ENCODE measurements around the gene ALDH1L2.

DNA sequence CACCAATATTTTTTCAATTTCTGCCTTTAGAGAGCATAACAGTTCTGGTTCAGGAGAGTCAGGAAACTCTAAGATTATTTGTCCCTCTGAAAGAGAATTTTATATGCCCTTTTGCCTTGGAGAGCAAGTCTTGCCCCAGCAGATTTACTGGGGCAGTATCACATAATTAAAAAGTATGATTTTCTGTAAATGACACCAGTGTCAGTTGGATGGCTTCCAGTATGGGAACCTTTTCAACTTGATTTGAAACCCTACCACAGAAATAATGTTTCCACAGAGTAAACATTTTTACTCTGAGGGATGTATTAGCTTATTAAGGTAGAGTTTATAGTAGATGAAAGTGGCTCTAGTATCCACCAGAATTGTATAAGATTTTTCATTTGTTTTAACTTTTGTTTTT, 82.8 kb downstream of the ALDH1L2 start:
- TF ChIP-seq POLR2AphosphoS5 (IDR thresholded peaks at IDR 0.05; ENCODE audit: low read depth, low read length) (no peak), SIN3A (IDR thresholded peaks at IDR 0.05; ENCODE audit: borderline replicate concordance, insufficient read depth, low read length) (no peak), TAF1 (IDR thresholded peaks at IDR 0.05; ENCODE audit: borderline replicate concordance, insufficient read depth, low read length) (no peak), FOXP2 (optimal IDR thresholded peaks at IDR 0.05; ENCODE audit: borderline replicate concordance, extremely low read depth, extremely low read length, insufficient read depth) (no peak)
- TF ChIP-seq, protein P1, sequence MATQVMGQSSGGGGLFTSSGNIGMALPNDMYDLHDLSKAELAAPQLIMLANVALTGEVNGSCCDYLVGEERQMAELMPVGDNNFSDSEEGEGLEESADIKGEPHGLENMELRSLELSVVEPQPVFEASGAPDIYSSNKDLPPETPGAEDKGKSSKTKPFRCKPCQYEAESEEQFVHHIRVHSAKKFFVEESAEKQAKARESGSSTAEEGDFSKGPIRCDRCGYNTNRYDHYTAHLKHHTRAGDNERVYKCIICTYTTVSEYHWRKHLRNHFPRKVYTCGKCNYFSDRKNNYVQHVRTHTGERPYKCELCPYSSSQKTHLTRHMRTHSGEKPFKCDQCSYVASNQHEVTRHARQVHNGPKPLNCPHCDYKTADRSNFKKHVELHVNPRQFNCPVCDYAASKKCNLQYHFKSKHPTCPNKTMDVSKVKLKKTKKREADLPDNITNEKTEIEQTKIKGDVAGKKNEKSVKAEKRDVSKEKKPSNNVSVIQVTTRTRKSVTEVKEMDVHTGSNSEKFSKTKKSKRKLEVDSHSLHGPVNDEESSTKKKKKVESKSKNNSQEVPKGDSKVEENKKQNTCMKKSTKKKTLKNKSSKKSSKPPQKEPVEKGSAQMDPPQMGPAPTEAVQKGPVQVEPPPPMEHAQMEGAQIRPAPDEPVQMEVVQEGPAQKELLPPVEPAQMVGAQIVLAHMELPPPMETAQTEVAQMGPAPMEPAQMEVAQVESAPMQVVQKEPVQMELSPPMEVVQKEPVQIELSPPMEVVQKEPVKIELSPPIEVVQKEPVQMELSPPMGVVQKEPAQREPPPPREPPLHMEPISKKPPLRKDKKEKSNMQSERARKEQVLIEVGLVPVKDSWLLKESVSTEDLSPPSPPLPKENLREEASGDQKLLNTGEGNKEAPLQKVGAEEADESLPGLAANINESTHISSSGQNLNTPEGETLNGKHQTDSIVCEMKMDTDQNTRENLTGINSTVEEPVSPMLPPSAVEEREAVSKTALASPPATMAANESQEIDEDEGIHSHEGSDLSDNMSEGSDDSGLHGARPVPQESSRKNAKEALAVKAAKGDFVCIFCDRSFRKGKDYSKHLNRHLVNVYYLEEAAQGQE (IDR thresholded peaks at IDR 0.05; ENCODE audit: insufficient read depth in 1 of 2, low read depth in 2 of 2, low read length in 2 of 2) = no peak

Measured in PFSK-1 (cell line).